GM21529 (cell line): ENCODE measurements around the gene GSG1.

Experiments used
- ATAC-seq: cut with Tn5 transposase; IDR thresholded peaks from one replicate; pipeline ENCODE4 v1.9.1; 2021; ENCODE audit not compliant: unreplicated experiment

Gene GSG1

GRCh38 chr12:13103391-13104033 is at the start of gene GSG1:
Gene GSG1, minus strand, starts transcription at chr12:13103667. Its CDS starts 155 bp downstream, at chr12:13103512.
- no peak for ATAC-seq

DNA sequence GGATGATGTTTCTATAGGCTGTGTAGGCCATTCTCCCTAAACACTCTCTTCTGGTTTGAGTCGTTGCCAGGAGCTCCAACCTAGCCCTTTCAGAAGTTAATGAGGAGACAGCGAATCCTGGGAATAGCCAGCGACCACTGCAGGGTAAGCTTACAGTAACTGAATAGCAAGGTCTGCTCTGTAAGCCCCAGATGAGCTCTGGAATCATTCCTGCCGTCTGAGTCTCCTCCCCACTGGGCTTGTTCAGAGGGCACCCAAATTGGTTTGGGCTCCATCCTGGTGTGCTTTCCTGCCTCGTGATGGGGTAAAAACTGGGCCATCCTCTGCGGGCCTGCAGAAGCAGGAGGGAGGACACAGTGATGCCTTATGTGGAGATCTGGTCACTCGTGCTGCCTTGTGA is 49.7 kb upstream of the GSG1 start:
- no peak for ATAC-seq

GRCh38 chr12:13152756-13153155 is 49.3 kb upstream of the GSG1 start:
- no peak for ATAC-seq

DNA sequence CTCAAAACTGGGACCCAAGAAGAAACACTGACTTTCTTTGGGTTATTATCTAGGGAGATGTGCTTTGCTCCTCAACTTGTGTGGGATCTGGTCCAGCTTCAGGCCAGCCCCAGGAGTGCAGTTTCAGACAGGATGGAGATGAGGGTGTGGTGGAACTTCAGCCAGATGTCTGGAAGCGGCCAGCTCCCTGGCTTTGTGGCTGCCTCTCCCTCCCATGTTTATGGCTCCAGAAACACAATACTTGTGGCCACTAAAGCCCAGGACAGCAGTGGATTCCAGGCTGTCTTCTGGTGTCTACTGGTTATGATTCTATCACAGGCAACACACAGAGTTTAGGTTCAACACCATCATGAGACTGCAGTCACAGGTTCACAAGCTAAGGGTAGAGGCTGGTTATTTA is 48.8 kb upstream of the GSG1 start:
- ATAC-seq: no peak

GRCh38 chr12:13149411-13149810 is 45.9 kb upstream of the GSG1 start:
- ATAC-seq: no peak

GRCh38 chr12:13148485-13148847 is 45.0 kb upstream of the GSG1 start:
- no peak for ATAC-seq

- ATAC-seq: no peak
These were observed 44.4 kb upstream of the GSG1 start for GRCh38 chr12:13147688-13148484.

- no peak for ATAC-seq
These were observed 43.0 kb upstream of the GSG1 start for GRCh38 chr12:13146336-13146938.

DNA sequence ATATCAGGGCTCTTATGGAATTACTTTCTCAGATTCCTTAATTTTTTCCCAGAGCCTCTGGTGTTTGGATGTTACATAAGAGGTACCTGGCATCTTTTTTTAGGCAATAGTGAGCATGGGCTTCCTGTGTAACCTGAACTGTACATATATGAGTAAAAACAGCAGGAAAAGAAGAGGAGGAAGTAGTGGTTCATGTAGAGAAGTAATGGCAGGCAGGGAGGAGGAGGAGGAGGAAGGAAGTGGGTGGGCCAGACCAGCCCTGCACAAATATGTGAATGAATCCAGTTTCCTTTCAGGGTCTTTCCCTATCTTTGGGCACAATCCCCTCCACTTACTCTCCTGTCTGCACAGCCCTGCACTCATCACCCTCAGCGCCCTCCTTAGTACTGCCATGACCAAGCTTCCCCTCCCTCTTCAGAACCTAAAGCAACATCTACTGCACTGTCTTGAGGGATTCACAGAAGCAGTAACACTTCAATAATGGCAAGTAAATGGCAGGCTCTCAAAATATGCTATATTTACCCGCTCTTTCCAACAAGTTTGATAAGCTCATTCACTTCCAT is 40.9 kb upstream of the GSG1 start:
- no peak for ATAC-seq

GRCh38 chr12:13142747-13143146 is 39.3 kb upstream of the GSG1 start:
- ATAC-seq: no peak

- no peak for ATAC-seq
These were observed 38.2 kb upstream of the GSG1 start for GRCh38 chr12:13141686-13142085.

GRCh38 chr12:13135371-13136178 is 32.1 kb upstream of the GSG1 start:
- no peak for ATAC-seq

- ATAC-seq: no peak
These were observed 30.4 kb upstream of the GSG1 start for GRCh38 chr12:13133886-13134285.

DNA sequence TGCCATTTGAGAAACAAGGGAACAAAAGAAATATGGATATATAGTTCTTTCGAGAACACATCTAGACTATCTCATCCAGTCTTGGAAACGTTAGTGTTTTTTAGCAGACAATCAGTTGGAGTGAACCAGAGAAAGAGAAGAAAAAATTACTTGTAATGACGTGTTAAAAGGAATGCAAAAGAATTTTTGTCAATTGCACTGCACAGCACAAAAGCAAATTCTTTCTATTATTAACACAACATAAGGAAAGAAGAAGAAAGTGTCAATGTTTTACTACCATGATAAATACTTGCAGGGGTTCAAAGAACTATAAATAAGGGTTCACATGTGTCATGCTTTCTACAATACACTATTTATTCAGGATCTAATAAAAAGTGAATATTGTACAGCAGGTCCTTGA is 27.5 kb upstream of the GSG1 start:
- no peak for ATAC-seq

DNA sequence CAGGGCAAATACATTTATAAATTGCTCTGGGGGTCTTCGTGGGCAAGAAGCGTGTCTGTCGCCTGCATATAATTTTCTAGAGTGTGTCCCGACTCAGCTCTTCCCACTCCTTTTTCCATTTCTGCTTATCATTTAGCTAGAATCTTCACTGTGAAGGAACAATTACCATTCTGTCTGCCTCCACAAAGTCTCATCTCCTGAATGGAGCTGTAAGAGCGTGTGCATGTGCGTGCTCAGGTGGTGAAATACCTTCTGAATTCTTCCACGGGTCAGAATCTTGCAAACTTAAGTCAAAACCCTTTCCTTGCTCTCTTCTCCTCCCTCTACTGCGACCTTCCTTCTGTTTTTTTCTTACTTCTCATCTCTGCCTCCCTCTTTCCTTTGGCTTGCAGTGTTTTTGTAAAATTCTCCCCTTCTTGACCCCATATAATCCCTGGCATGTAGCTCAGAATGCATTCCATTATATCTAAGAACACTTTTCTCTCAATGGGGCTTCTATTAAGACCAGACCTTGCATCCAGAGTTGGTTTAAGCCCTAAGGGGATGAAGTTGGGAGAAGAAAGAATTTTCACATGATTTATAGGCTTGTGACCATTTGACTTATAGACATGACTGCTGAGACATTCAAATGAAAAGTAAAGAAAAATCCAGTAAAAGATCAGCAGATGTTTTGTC is 25.0 kb upstream of the GSG1 start:
- ATAC-seq: no peak

DNA sequence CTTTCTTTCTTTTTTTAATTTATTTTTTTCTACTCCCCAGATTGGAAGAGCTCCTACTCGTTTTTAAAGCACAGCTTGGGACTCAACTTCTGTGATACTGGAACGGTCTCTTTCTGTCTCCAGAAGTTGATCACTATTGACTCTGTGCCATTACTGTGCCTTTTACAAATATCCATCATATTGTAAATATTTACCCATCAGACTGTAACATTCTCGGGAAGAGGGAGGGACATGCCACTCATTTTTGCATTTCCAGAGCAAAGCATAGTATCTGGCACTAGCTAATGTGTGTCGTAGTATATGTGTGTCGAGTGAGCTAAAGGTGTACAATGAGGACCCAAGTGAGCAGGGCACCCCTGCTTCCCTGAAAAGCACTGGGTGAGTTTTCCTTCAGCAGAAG is 24.0 kb upstream of the GSG1 start:
- ATAC-seq: no peak

- ATAC-seq: no peak
These were observed 23.0 kb upstream of the GSG1 start for GRCh38 chr12:13126494-13126893.

GRCh38 chr12:13125996-13126395 is 22.5 kb upstream of the GSG1 start:
- no peak for ATAC-seq

GRCh38 chr12:13124656-13125505 is 21.4 kb upstream of the GSG1 start:
- no peak for ATAC-seq

- no peak for ATAC-seq
These were observed 18.1 kb upstream of the GSG1 start for GRCh38 chr12:13121568-13121967.
